Measurements from ENCODE around the gene EEF1AKMT3. TPM values are rescaled to one million over a fixed set of nuclear protein-coding genes. Genes with fewer than 3 reads are reported as not detected.

Gene EEF1AKMT3
- total RNA-seq, 2 donors from 2014 or later, result 3.7 to 5.8 TPM

- Histone ChIP-seq H3K36me3 (ENCODE audit: control insufficient read depth, insufficient read depth, low read length) (peaks cover 12% of the 10 kb centered on the region), H3K4me3 (ENCODE audit: low read length) (peak overlapping the region; percentile 79), H3K9me3 (ENCODE audit: control insufficient read depth, low read length) (no peaks in the 10 kb centered on the region), H3K27me3 (ENCODE audit: control insufficient read depth, insufficient read depth, low read length, poor library complexity, severe bottlenecking) (peaks cover 46% of the 10 kb centered on the region), H3K9ac (ENCODE audit: extremely low read depth, low read length, poor library complexity, severe bottlenecking) (no peak overlapping the region), H3K27ac (ENCODE audit: low read depth, low read length) (no peak overlapping the region), H3K4me1 (ENCODE audit: control insufficient read depth, insufficient read depth, low read length) (peaks cover 4% of the 10 kb centered on the region)
- Mint-ChIP-seq H3K27me3 (ENCODE audit: insufficient read depth) (peaks cover 59% of the 10 kb centered on the region), H3K9me3 (no peaks in the 10 kb centered on the region), H3K4me1 (peaks cover 36% of the 10 kb centered on the region), H3K36me3 (ENCODE audit: low read depth) (peaks cover 22% of the 10 kb centered on the region), H3K27ac (no peak overlapping the region), H3K4me3 (peak overlapping the region; percentile 73)
- TF ChIP-seq, protein P1, sequence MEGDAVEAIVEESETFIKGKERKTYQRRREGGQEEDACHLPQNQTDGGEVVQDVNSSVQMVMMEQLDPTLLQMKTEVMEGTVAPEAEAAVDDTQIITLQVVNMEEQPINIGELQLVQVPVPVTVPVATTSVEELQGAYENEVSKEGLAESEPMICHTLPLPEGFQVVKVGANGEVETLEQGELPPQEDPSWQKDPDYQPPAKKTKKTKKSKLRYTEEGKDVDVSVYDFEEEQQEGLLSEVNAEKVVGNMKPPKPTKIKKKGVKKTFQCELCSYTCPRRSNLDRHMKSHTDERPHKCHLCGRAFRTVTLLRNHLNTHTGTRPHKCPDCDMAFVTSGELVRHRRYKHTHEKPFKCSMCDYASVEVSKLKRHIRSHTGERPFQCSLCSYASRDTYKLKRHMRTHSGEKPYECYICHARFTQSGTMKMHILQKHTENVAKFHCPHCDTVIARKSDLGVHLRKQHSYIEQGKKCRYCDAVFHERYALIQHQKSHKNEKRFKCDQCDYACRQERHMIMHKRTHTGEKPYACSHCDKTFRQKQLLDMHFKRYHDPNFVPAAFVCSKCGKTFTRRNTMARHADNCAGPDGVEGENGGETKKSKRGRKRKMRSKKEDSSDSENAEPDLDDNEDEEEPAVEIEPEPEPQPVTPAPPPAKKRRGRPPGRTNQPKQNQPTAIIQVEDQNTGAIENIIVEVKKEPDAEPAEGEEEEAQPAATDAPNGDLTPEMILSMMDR (conservative IDR thresholded peaks at IDR 0.05), result no peak
- DNase-seq, result peak; percentile 83
- WGBS, 2 experiments (ENCODE audit: insufficient coverage in 1 of 2, insufficient read length in 1 of 2), result 0% methylated on average over 28 to 70 of the region's 76 CpGs
Observed at GRCh38 chr12:57755454-57756372, 16.7 kb upstream of the EEF1AKMT3 start.

- peak overlapping the region; percentile 79 for H3K4me3 ChIP-seq (ENCODE audit: low read length)
- H3K9ac ChIP-seq (ENCODE audit: extremely low read depth, low read length, poor library complexity, severe bottlenecking), result no peak overlapping the region
- peaks cover 13% of the 10 kb centered on the region for H3K36me3 Mint-ChIP-seq (ENCODE audit: low read depth)
Observed at GRCh38 chr12:57756406-57757341, 15.7 kb upstream of the EEF1AKMT3 start.

GRCh38 chr12:57757771-57758170, 14.6 kb upstream of the EEF1AKMT3 start:
- peaks cover 67% of the 10 kb centered on the region for H3K27me3 ChIP-seq (ENCODE audit: control insufficient read depth, insufficient read depth, low read length, poor library complexity, severe bottlenecking)
- TF ChIP-seq, protein P1 (conservative IDR thresholded peaks at IDR 0.05), result no peak
- no peak overlapping the region for H3K9ac ChIP-seq (ENCODE audit: extremely low read depth, low read length, poor library complexity, severe bottlenecking)
- no peaks in the 10 kb centered on the region for H3K4me1 ChIP-seq (ENCODE audit: control insufficient read depth, insufficient read depth, low read length)
- no peak overlapping the region for H3K4me3 ChIP-seq (ENCODE audit: low read length)
- DNase-seq, result no peak
- Mint-ChIP-seq H3K4me1 (peaks cover 25% of the 10 kb centered on the region), H3K4me3 (no peak overlapping the region), H3K36me3 (ENCODE audit: low read depth) (peaks cover 12% of the 10 kb centered on the region), H3K27ac (no peak overlapping the region), H3K9me3 (no peaks in the 10 kb centered on the region), H3K27me3 (ENCODE audit: insufficient read depth) (peaks cover 77% of the 10 kb centered on the region)
- H3K36me3 ChIP-seq (ENCODE audit: control insufficient read depth, insufficient read depth, low read length), result peaks cover 7% of the 10 kb centered on the region
- H3K9me3 ChIP-seq (ENCODE audit: control insufficient read depth, low read length), result no peaks in the 10 kb centered on the region
- 74 to 88% methylated on average over 4 of the region's 4 CpGs for WGBS, 2 experiments (ENCODE audit: insufficient coverage in 1 of 2, insufficient read length in 1 of 2)
- no peak overlapping the region for H3K27ac ChIP-seq (ENCODE audit: low read depth, low read length)

More at GRCh38 chr12:57756406-57757341, 15.7 kb upstream of the EEF1AKMT3 start:
- Mint-ChIP-seq H3K4me3 (peak overlapping the region; percentile 73), H3K27me3 (ENCODE audit: insufficient read depth) (peaks cover 68% of the 10 kb centered on the region), H3K4me1 (peaks cover 29% of the 10 kb centered on the region), H3K9me3 (no peaks in the 10 kb centered on the region), H3K27ac (no peak overlapping the region)
- 13 to 18% methylated on average over 5 to 16 of the region's 22 CpGs for WGBS, 2 experiments (ENCODE audit: insufficient coverage in 1 of 2, insufficient read length in 1 of 2)
- peaks cover 7% of the 10 kb centered on the region for H3K36me3 ChIP-seq (ENCODE audit: control insufficient read depth, insufficient read depth, low read length)
- TF ChIP-seq, protein P1 (conservative IDR thresholded peaks at IDR 0.05), result peak; percentile 92
- H3K9me3 ChIP-seq (ENCODE audit: control insufficient read depth, low read length), result no peaks in the 10 kb centered on the region
- no peaks in the 10 kb centered on the region for H3K4me1 ChIP-seq (ENCODE audit: control insufficient read depth, insufficient read depth, low read length)
- H3K27ac ChIP-seq (ENCODE audit: low read depth, low read length), result no peak overlapping the region
- DNase-seq, result peak; percentile 95
- H3K27me3 ChIP-seq (ENCODE audit: control insufficient read depth, insufficient read depth, low read length, poor library complexity, severe bottlenecking), result peaks cover 56% of the 10 kb centered on the region

Measured in endodermal cell (in vitro differentiated cells).